GM12865 (cell line): Measurements from ENCODE around the gene FBXO31.
"Not testable (repeated sequence)": the region's sequence is repeated elsewhere in the genome, so short reads cannot be mapped to it uniquely, and the experiment has no call there.

ENCODE experiments used
- DNase-seq: peaks from one replicate; pipeline ENCODE4 v3.0.0; 2010; ENCODE audit warnings: low read depth
- H3K4me3 ChIP-seq: 2 replicates; pipeline ENCODE4 v1.5.1; 2011; ENCODE audit warnings: mild to moderate bottlenecking, low read depth, low read length, control low read depth
- CTCF ChIP-seq: IDR thresholded peaks from 2 replicates; pipeline ENCODE4 v1.5.1; 2011; ENCODE audit warnings: low read length, control low read depth, low read depth, inconsistent platforms; ENCODE audit not compliant: insufficient read depth; ENCODE audit errors: missing control alignments

FBXO31 gene

GRCh38 chr16:87384162-87384874, 742 bp upstream of the FBXO31 start:
- no peak for DNase-seq
- peak overlapping the region; percentile 52 for H3K4me3 ChIP-seq
- no peak for TF ChIP-seq CTCF

- no peak for TF ChIP-seq CTCF
- H3K4me3 ChIP-seq, result peak overlapping the region; percentile 82
- no peak for DNase-seq
Observed at GRCh38 chr16:87382023-87382785, 1.4 kb downstream of the FBXO31 start.

DNA sequence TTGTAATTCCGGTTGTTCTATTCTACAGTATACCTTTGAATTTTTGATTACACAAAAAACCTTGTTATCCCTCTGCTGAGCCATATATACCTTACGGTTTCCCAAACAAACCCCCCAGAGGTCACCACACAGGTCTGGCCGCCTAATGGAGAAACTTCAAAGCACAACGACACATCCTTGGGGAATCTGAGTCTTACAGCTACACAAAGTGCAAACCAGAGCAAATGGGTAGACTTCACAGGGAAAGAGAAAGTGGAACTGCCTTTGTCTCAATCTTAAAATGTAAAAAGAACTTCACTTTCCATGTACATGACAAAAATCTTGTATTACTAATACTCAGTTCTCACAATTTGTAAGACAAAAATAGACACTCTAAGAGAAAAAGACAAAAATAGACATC, 2.7 kb downstream of the FBXO31 start:
- H3K4me3 ChIP-seq, result peak overlapping the region; percentile 82
- no peak for TF ChIP-seq CTCF
- peak; percentile 79 for DNase-seq

DNA sequence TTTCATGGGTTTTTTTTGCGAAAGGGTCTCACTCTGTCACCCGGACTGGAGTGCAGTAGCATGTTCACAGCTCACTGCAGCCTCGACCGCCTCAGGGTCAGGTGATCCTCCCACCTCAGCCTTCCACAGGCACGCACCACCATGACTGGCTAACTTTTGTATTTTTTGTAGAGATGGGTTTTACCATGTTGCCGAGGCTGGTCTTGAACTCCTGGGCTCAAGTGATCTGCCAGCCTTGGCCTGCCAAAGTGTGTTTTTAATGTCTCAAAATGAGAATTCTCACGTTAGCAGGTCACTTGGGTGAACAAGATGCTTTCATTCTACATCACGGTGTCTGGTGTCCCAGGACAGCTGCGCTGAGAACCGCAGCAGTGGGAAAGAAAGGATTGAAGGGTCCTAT, 3.2 kb downstream of the FBXO31 start:
- no peak for TF ChIP-seq CTCF
- DNase-seq, result peak; percentile 71
- peak overlapping the region; percentile 82 for H3K4me3 ChIP-seq

DNA sequence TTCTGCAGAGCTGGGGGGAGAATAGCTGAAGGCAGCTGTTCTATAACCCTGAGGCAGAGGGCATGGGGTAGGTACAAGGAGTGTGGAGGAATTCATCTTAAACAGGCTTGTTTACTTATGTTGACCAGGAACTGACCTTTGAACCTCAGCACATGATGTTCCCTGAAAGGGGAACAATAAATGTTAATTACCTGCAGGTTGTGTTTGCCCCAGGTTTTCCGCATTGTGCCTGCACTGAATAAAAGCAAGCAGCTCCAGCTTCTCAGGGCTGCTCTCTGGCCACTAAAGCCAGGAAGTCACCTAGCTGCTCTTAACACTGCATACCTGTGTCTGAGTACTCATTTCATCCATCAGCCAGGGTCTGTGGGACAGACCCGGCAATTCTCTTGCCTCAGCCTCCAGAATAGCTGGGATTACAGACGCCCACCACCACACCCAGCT, 4.2 kb downstream of the FBXO31 start:
- not testable (repeated sequence) for H3K4me3 ChIP-seq, DNase-seq

DNA sequence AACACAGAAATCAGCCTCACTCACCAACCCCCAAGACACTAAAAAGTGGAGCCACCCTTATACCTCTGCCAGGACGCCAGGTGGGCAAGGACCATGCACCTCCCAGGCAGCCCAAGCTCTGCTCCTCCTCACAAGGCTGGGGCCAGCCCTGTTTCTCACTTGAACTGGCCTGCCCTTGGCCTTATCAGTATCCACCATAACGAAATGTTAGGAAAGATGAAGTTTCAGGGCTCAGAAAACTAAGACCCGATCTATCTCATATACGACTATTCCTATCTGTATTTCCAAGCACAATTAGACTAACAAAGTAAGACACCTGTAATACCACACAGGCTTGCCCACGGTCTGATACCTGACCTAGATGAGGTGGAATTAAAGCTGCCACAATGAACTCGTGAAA, 6.9 kb downstream of the FBXO31 start:
- no peak overlapping the region for H3K4me3 ChIP-seq
- DNase-seq, result no peak
- no peak for TF ChIP-seq CTCF

GRCh38 chr16:87375426-87376135, 8.0 kb downstream of the FBXO31 start:
- H3K4me3 ChIP-seq, result no peak overlapping the region
- DNase-seq, result no peak
- no peak for TF ChIP-seq CTCF
